Transverse colon (tissue), 4 donors: ENCODE measurements around the gene COL4A1. TPM values are rescaled to one million over a fixed set of nuclear protein-coding genes. Genes with fewer than 3 reads are reported as not detected.
A peak's percentile ranks its signal among the peaks of the same experiment; 100 is the strongest.

Experiments used
- DNase-seq: peaks from one replicate; pipeline ENCODE4 v3.0.0-alpha.2; 2019
- H3K27ac ChIP-seq, 4 donors: fragments of 200-600 bp; sonication (generic); 2 replicates each; pipeline ENCODE4 v1.5.1; 2016 to 2018; ENCODE audit warnings: inconsistent platforms in 4 of 4
- H3K27me3 ChIP-seq: fragments of 200-600 bp; sonication (generic); 2 replicates; pipeline ENCODE4 v1.5.1; 2017; ENCODE audit warnings: inconsistent platforms
- H3K36me3 ChIP-seq, 4 donors: fragments of 200-600 bp; sonication (generic); 2 replicates each; pipeline ENCODE4 v1.5.1; 2017 to 2019; ENCODE audit warnings: inconsistent platforms in 4 of 4
- H3K4me1 ChIP-seq, 4 donors: fragments of 200-600 bp; sonication (generic); 2 replicates each; pipeline ENCODE4 v1.5.1; 2017 to 2020; ENCODE audit warnings: inconsistent platforms in 4 of 4
- H3K4me3 ChIP-seq, 4 donors: fragments of 200-600 bp; sonication (generic); 1 replicate in 1 of 4; 2 replicates in 3 of 4; pipeline versions ENCODE4 v1.5.1 to v1.6.1; 2017 to 2019; ENCODE audit warnings: inconsistent platforms in 4 of 4
- H3K9me3 ChIP-seq, 2 donors: fragments of 200-600 bp; sonication (generic); 2 replicates each; pipeline ENCODE4 v1.5.1; 2017 to 2019; ENCODE audit warnings: inconsistent platforms in 2 of 2
- CTCF ChIP-seq, 5 experiments: fragments of 200-600 bp in 3 of 5; fragments of 450-650 bp in 2 of 5; sonication (generic) in 3 of 5; IDR thresholded peaks; 1 replicate in 2 of 5; 2 replicates in 3 of 5; pipeline ENCODE4 v1.5.1; 2016 to 2017; ENCODE audit warnings: antibody characterized with exemption in 5 of 5, inconsistent platforms in 3 of 5, mild to moderate bottlenecking in 2 of 5, moderate library complexity in 1 of 5
- EP300 ChIP-seq: sonication (generic); formaldehyde crosslinking; IDR thresholded peaks from one replicate; pipeline ENCODE4 v1.6.1; 2017; ENCODE audit warnings: antibody characterized with exemption, low read depth
- POLR2A ChIP-seq: fragments of 450-650 bp; IDR thresholded peaks from one replicate; pipeline ENCODE4 v1.6.1; 2016; ENCODE audit warnings: antibody characterized with exemption, mild to moderate bottlenecking, moderate library complexity
- POLR2AphosphoS5 ChIP-seq, 3 donors: sonication (generic); formaldehyde crosslinking; IDR thresholded peaks; one replicate each; pipeline ENCODE4 v1.6.1; 2016; ENCODE audit warnings: antibody characterized with exemption in 3 of 3
- WGBS, 2 donors: methylation state at CpG; one replicate each; pipeline ENCODE4 v1.1.5; 2018; ENCODE audit warnings: low coverage in 1 of 2; 5-methylcytosine and 5-hydroxymethylcytosine counted together
- in situ Hi-C, 4 donors: fragments of 200-750 bp; cut with MboI; loops; one replicate each; pipeline versions ENCODE4 v1.15.0 to v1.15.1; 2017; ENCODE audit warnings: low sequenced_read_pairs in 3 of 4, low pct_ligation_motif_present in 1 of 4, low pct_unique_long_range_greater_than_20kb in 1 of 4
- intact Hi-C: fragments of 100-400 bp; cut with DNase I; formaldehyde crosslinking; loops from one replicate; pipeline ENCODE4 v1.15.1; 2023; ENCODE audit warnings: low total_unique reads
- total RNA-seq, 4 donors: library from RNA; depleted of rRNA; stranded (reverse); fragments of >200 nt; gene quantifications; one replicate each; pipeline ENCODE4 v1.1.0, GENCODE V29; 2016

COL4A1 gene
- total RNA-seq, 4 donors from 2014 or later: 46.4 to 180 (median 99.2) TPM

GRCh38 chr13:110319774-110320509 lies 13.0 kb upstream of the COL4A1 start:
- Histone ChIP-seq H3K36me3 (no peaks in the 10 kb centered on the region), H3K27ac (peak overlapping the region; percentile 53 to 85 (median 80)), H3K4me3 (no peak overlapping the region), H3K4me1 (peaks cover 1 to 67% (median 22%) of the 10 kb centered on the region in 4 donors), H3K27me3 (no peaks in the 10 kb centered on the region), H3K9me3 (no peaks in the 10 kb centered on the region)
- DNase-seq: no peak
- intact Hi-C loops (no loop called here), in situ Hi-C loops (no loop called here)
- no peak for TF ChIP-seq CTCF (IDR thresholded peaks at IDR 0.05)
- TF ChIP-seq EP300: no peak
- TF ChIP-seq POLR2A: no peak
- TF ChIP-seq POLR2AphosphoS5 (IDR thresholded peaks at IDR 0.05): no peak
- WGBS, 2 donors: 41 to 73% methylated on average over 4 to 19 of the region's 19 CpGs

- Histone ChIP-seq H3K36me3 (no peaks in the 10 kb centered on the region), H3K4me1 (peaks cover 4 to 67% (median 22%) of the 10 kb centered on the region in 4 donors), H3K4me3 (no peak overlapping the region), H3K9me3 (no peaks in the 10 kb centered on the region), H3K27ac (peak overlapping the region; percentile 53 to 85 (median 80)), H3K27me3 (no peaks in the 10 kb centered on the region)
- DNase-seq: no peak
- in situ Hi-C loops (no loop called here), intact Hi-C loops (no loop called here)
- 61 to 69% methylated on average over 4 of the region's 4 CpGs for WGBS, 2 donors
- no peak for TF ChIP-seq CTCF (IDR thresholded peaks at IDR 0.05)
- no peak for TF ChIP-seq EP300
- TF ChIP-seq POLR2A: no peak
- TF ChIP-seq POLR2AphosphoS5 (IDR thresholded peaks at IDR 0.05): no peak
Measured at GRCh38 chr13:110319397-110319773, 12.4 kb upstream of the COL4A1 start.

GRCh38 chr13:110318920-110319319 lies 12.0 kb upstream of the COL4A1 start:
- no peak for DNase-seq
- intact Hi-C loops: no loop called here
- H3K9me3 ChIP-seq: no peaks in the 10 kb centered on the region
- H3K4me3 ChIP-seq: no peak overlapping the region
- no peaks in the 10 kb centered on the region for H3K27me3 ChIP-seq
- in situ Hi-C loops: no loop called here
- H3K36me3 ChIP-seq: no peaks in the 10 kb centered on the region
- TF ChIP-seq POLR2AphosphoS5 (IDR thresholded peaks at IDR 0.05): no peak
- TF ChIP-seq POLR2A: no peak
- TF ChIP-seq CTCF (IDR thresholded peaks at IDR 0.05): no peak
- no peak for TF ChIP-seq EP300
- H3K27ac ChIP-seq: peak overlapping the region; percentile 53 to 85 (median 80)
- peaks cover 4 to 64% (median 20%) of the 10 kb centered on the region in 4 donors for H3K4me1 ChIP-seq
- WGBS, 2 donors: 69 to 72% methylated on average over 7 of the region's 7 CpGs

- TF ChIP-seq POLR2A: no peak
- no peak for TF ChIP-seq CTCF (IDR thresholded peaks at IDR 0.05)
- TF ChIP-seq EP300: no peak
- TF ChIP-seq POLR2AphosphoS5 (IDR thresholded peaks at IDR 0.05): no peak
- Histone ChIP-seq H3K36me3 (no peaks in the 10 kb centered on the region), H3K27me3 (no peaks in the 10 kb centered on the region), H3K9me3 (no peaks in the 10 kb centered on the region), H3K4me1 (peaks cover 4 to 54% (median 17%) of the 10 kb centered on the region in 4 donors), H3K4me3 (no peak overlapping the region), H3K27ac (peak overlapping the region in 3 of 4 donors; percentile 40 to 85 (median 84))
- WGBS, 2 donors: 75 to 87% methylated on average over 3 to 13 of the region's 13 CpGs
- no peak for DNase-seq
- intact Hi-C loops (no loop called here), in situ Hi-C loops (no loop called here)
Measured at GRCh38 chr13:110317496-110318195, 10.7 kb upstream of the COL4A1 start.
